ENCODE results near the gene OR51G1. TPM values are rescaled to one million over a fixed set of nuclear protein-coding genes. Genes with fewer than 3 reads are reported as not detected.

OR51G1 gene
- not detected for total RNA-seq

GRCh38 chr11:4924239-4924638, at the start of gene OR51G1:
OR51G1 (minus strand) TSS chr11:4924339; CDS start chr11:4924339, 0 bp downstream.

GRCh38 chr11:4955613-4956012, 31.5 kb upstream of the OR51G1 start, which contains the start of gene OR51A2:
OR51A2 (minus strand) TSS chr11:4955713; CDS start chr11:4955713, 0 bp downstream.

GRCh38 chr11:4947505-4947904, 23.4 kb upstream of the OR51G1 start, which contains the start of gene OR51A4:
OR51A4 (minus strand) TSS chr11:4947605; CDS start chr11:4947100, 505 bp downstream.

GRCh38 chr11:4919250-4919649, 4.9 kb downstream of the OR51G1 start, which contains the start of gene OR51G2:
OR51G2 (minus strand) TSS chr11:4919350; CDS start chr11:4915663, 3,687 bp downstream.

GRCh38 chr11:4903484-4903883, 20.7 kb downstream of the OR51G1 start, which contains the start of gene OR51A7:
OR51A7 (plus strand) TSS chr11:4903783; CDS start chr11:4907370, 3,587 bp downstream.

GRCh38 chr11:4881860-4882500, 42.2 kb downstream of the OR51G1 start, which contains the start of gene OR51T1:
OR51T1 (plus strand) TSS chr11:4881900; CDS start chr11:4881900, 0 bp downstream.

Other genes starting within 250 kb of the OR51G1 start
- not detected for gene OR51E2, start 226.5 kb downstream of the OR51G1 start, total RNA-seq
- gene MMP26, start 219.6 kb downstream of the OR51G1 start, total RNA-seq, result not detected
- gene OR51F1, start 154.4 kb downstream of the OR51G1 start, total RNA-seq, result not detected
- not detected for gene OR52R1, start 120.0 kb downstream of the OR51G1 start, total RNA-seq
- not detected for gene OR51F2, start 103.0 kb downstream of the OR51G1 start, total RNA-seq
- gene OR51S1, start 75.1 kb downstream of the OR51G1 start, total RNA-seq, result not detected
- not detected for gene OR51T1, start 42.4 kb downstream of the OR51G1 start, total RNA-seq
- gene OR51A7, start 20.6 kb downstream of the OR51G1 start, total RNA-seq, result not detected
- not detected for gene OR51G2, start 5.0 kb downstream of the OR51G1 start, total RNA-seq
- gene OR51A4, start 23.3 kb upstream of the OR51G1 start, total RNA-seq, result not detected
- not detected for gene OR51A2, start 31.4 kb upstream of the OR51G1 start, total RNA-seq
- not detected for gene OR51L1, start 70.5 kb upstream of the OR51G1 start, total RNA-seq
- not detected for gene OR52J3, start 122.2 kb upstream of the OR51G1 start, total RNA-seq
- not detected for gene OR52E2, start 135.3 kb upstream of the OR51G1 start, total RNA-seq
- gene OR52E1, start 145.2 kb upstream of the OR51G1 start, total RNA-seq, result not detected
- gene OR52A5, start 214.0 kb upstream of the OR51G1 start, total RNA-seq, result not detected
- gene OR52A1, start 230.4 kb upstream of the OR51G1 start, total RNA-seq, result not detected

Data from activated naive CD4-positive, alpha-beta T cell treated with anti-CD3 and anti-CD28 coated beads, Interleukin-2, amount 10 ng/mL, durations not matched to agents 5 hours and 36 hours (primary cell).